Caco-2 (cell line): ENCODE data around the gene ARHGEF2. TPM values are rescaled to one million over a fixed set of nuclear protein-coding genes. Genes with fewer than 3 reads are reported as not detected.
A peak's percentile ranks its signal among the peaks of the same experiment; 100 is the strongest.

Experiments used
- BruUV-seq: library from RNA; stranded (reverse); fragments of 400-500 nt; replicated peaks from 2 replicates; lab custom pipeline; 2021; lab: Mats Ljungman, UMichigan
- CTCF ChIA-PET: fragments of 300-600 bp; sonication (Branson Sonifier 250); formaldehyde crosslinking; loops from one replicate; lab custom pipeline; 2022; ENCODE audit warnings: antibody characterized with exemption; lab: Charles Lee
- POLR2A ChIA-PET: fragments of 300-600 bp; sonication (Branson Sonifier 250); formaldehyde crosslinking; loops from one replicate; lab custom pipeline; 2022; ENCODE audit warnings: antibody characterized with exemption; lab: Charles Lee
- DNase-seq, 2 experiments: peaks; one replicate each; pipeline versions ENCODE4 v3.0.0 to v3.0.0-alpha.2; 2020 to 2022
- H3K27me3 ChIP-seq: replicated peaks from 2 replicates; pipeline ENCODE4 v1.6.0; 2011; ENCODE audit warnings: low read length; ENCODE audit not compliant: control insufficient read depth, insufficient read depth
- H3K36me3 ChIP-seq: 2 replicates; pipeline ENCODE4 v1.5.1; 2011; ENCODE audit warnings: low read length; ENCODE audit not compliant: control insufficient read depth, insufficient read depth
- H3K4me1 ChIP-seq: fragments of 250-450 bp; sonication (Bioruptor Pico); 2 replicates; pipeline ENCODE4 v1.5.1; 2020; ENCODE audit warnings: mild to moderate bottlenecking
- H3K4me3 ChIP-seq: 2 replicates; pipeline ENCODE4 v1.5.1; 2011; ENCODE audit warnings: low read depth, mild to moderate bottlenecking, control low read depth, low read length
- H3K9me3 ChIP-seq: fragments of 250-450 bp; sonication (Bioruptor Pico); 2 replicates; pipeline ENCODE4 v1.5.1; 2020; ENCODE audit warnings: mild to moderate bottlenecking, moderate library complexity
- H3K27ac Mint-ChIP-seq: one replicate; pipeline ENCODE4 v1.8.0; 2022; ENCODE audit warnings: mixed read lengths; ENCODE audit not compliant: unreplicated experiment
- H3K27me3 Mint-ChIP-seq: one replicate; pipeline ENCODE4 v1.8.0; 2022; ENCODE audit warnings: mixed read lengths; ENCODE audit not compliant: insufficient read depth, unreplicated experiment
- H3K36me3 Mint-ChIP-seq: one replicate; pipeline ENCODE4 v1.8.0; 2022; ENCODE audit warnings: mild to moderate bottlenecking, mixed read lengths; ENCODE audit not compliant: insufficient read depth, unreplicated experiment
- H3K4me1 Mint-ChIP-seq: one replicate; pipeline ENCODE4 v1.8.0; 2022; ENCODE audit warnings: low read depth, mixed read lengths; ENCODE audit not compliant: unreplicated experiment
- H3K4me3 Mint-ChIP-seq: one replicate; pipeline ENCODE4 v1.8.0; 2022; ENCODE audit warnings: mild to moderate bottlenecking, moderate library complexity, mixed read lengths; ENCODE audit not compliant: unreplicated experiment
- H3K9me3 Mint-ChIP-seq: one replicate; pipeline ENCODE4 v1.8.0; 2022; ENCODE audit warnings: mixed read lengths; ENCODE audit not compliant: unreplicated experiment
- intact Hi-C: fragments of 100-400 bp; cut with micrococcal nuclease; formaldehyde crosslinking; loops from one replicate; pipeline ENCODE4 v1.10.0; 2022; ENCODE audit not compliant: unreplicated experiment
- total RNA-seq: library from RNA; stranded (reverse); gene quantifications from 2 replicates; pipeline ENCODE4 v1.2.3, GENCODE V29; 2022
- TF ChIP-seq, protein P1 (sequence below), 2 experiments: fragments of 200-600 bp in 1 of 2; IDR thresholded peaks; 1 replicate in 1 of 2; 2 replicates in 1 of 2; pipeline versions ENCODE4 v1.5.1 to v1.8.0; 2011 to 2022; ENCODE audit warnings: antibody characterized with exemption in 1 of 2, control low read depth in 1 of 2, inconsistent platforms in 1 of 2, low read depth in 1 of 2, low read length in 1 of 2, mild to moderate bottlenecking in 1 of 2, moderate library complexity in 1 of 2; ENCODE audit not compliant: insufficient read depth in 1 of 2, severe bottlenecking in 1 of 2, unreplicated experiment in 1 of 2

Gene ARHGEF2
- total RNA-seq, 1 experiment from 2014 or later, result 60.3 TPM

DNA sequence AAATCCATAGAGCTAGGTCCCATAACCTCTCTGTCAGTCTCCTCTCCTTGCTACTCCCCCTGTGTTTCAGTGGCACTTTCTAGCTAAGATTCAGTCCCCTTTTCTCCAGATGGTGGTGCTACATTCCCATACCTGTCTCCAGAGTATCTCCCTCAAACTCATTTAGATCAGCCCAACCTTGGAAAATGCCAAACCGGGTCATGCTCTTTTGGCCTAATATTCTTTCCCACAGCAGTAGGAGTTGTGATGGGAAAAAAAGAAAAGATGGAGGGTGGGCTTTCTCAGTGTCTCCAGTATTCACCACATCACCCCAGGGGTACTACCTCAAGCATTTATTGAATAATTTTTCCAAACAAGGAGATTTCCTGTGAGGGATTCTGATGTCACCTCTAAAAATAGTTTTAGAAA, 40.1 kb downstream of the ARHGEF2 start:
- peak in 1 of 2 experiments; percentile 72 for DNase-seq
- Mint-ChIP-seq H3K36me3 (peaks cover 22% of the 10 kb centered on the region), H3K4me1 (peaks cover 8% of the 10 kb centered on the region), H3K9me3 (no peaks in the 10 kb centered on the region), H3K27me3 (no peaks in the 10 kb centered on the region), H3K4me3 (no peak overlapping the region), H3K27ac (no peak overlapping the region)
- Histone ChIP-seq H3K4me3 (no peak overlapping the region), H3K4me1 (peaks cover 11% of the 10 kb centered on the region; the same call in 1 of the 2 replicates), H3K9me3 (no peaks in the 10 kb centered on the region), H3K36me3 (0 out of 2 replicates have a peak, but pooled peaks cover 1% of the 10 kb centered on the region), H3K27me3 (no peaks in the 10 kb centered on the region)
- POLR2A ChIA-PET, result interaction anchor here (0.5 to 0.6 kb wide), 2 partner anchors 10 to 111 kb away, joined by 3 to 4 read pairs; no protein-coding TSS in a partner anchor
- TF ChIP-seq, protein P1, sequence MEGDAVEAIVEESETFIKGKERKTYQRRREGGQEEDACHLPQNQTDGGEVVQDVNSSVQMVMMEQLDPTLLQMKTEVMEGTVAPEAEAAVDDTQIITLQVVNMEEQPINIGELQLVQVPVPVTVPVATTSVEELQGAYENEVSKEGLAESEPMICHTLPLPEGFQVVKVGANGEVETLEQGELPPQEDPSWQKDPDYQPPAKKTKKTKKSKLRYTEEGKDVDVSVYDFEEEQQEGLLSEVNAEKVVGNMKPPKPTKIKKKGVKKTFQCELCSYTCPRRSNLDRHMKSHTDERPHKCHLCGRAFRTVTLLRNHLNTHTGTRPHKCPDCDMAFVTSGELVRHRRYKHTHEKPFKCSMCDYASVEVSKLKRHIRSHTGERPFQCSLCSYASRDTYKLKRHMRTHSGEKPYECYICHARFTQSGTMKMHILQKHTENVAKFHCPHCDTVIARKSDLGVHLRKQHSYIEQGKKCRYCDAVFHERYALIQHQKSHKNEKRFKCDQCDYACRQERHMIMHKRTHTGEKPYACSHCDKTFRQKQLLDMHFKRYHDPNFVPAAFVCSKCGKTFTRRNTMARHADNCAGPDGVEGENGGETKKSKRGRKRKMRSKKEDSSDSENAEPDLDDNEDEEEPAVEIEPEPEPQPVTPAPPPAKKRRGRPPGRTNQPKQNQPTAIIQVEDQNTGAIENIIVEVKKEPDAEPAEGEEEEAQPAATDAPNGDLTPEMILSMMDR (IDR thresholded peaks at IDR 0.05; ENCODE audit: insufficient read depth in 1 of 2, low read depth in 1 of 2, low read length in 1 of 2, severe bottlenecking in 1 of 2, unreplicated experiment in 1 of 2), result peak; percentile 40 to 79
- no TSS peak for BruUV-seq
- CTCF ChIA-PET, result interaction anchor here (0.5 to 1.6 kb wide), 17 partner anchors 13 to 616 kb away, joined by 3 to 29 read pairs (median 4); partner anchors contain the start of genes ARHGEF2 and RAB25
- intact Hi-C loops, result loop anchor here (1.0 to 2.0 kb wide), 4 partner anchors 41 to 192 kb away; partner anchors contain the start of genes ARHGEF2 and UBQLN4

DNA sequence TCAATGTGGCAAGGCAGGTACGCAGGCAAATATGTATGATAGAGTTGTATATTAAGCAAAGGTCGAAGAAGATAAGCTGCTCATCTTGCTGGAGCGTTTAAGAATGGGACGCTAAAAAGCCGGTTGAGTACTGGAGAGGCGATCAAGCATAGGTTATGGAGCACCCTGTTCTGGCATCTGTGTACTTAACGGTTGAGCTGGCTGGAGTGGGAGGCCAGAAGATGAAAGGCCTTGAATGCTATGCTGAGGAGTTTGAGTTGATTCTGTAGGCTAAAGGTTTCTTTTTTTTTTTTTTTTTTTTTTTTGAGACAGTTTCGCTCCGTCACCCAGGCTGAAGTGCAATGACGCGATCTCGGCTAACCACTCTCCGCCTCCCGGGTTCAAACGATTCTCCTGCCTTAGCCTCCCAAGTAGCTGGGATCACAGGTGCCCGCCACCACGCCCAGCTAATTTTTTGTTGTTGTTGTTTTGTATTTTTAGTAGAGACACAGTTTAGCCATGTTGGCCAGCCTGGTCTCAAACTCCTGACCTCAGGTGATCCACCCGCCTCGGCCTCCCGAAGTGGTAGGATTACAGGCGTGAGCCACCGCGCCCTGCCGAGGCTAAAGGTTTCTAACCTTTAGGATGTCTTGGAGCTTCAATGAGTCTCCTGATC, 43.3 kb downstream of the ARHGEF2 start:
- H3K36me3 Mint-ChIP-seq, result peaks cover 2% of the 10 kb centered on the region
- peaks cover 10% of the 10 kb centered on the region for H3K4me1 Mint-ChIP-seq
- POLR2A ChIA-PET, result interaction anchor here (0.6 to 1.2 kb wide), 7 partner anchors 9 to 798 kb away, joined by 3 to 12 read pairs (median 6); partner anchors contain the start of gene ARHGEF2
- no peaks in the 10 kb centered on the region for H3K9me3 ChIP-seq
- TSS peak; percentile 96 for BruUV-seq
- no peaks in the 10 kb centered on the region for H3K27me3 ChIP-seq
- H3K27ac Mint-ChIP-seq, result no peak overlapping the region
- DNase-seq, result no peak
- intact Hi-C loops, result loop anchor here (1.0 to 2.0 kb wide), 2 partner anchors 54 to 120 kb away; partner anchors contain the start of gene LAMTOR2
- no peak overlapping the region for H3K4me3 Mint-ChIP-seq
- no peaks in the 10 kb centered on the region for H3K9me3 Mint-ChIP-seq
- H3K36me3 ChIP-seq, result 0 out of 2 replicates have a peak, but pooled peaks cover 1% of the 10 kb centered on the region
- CTCF ChIA-PET, result interaction anchor here (0.6 to 1.0 kb wide), 4 partner anchors 26 to 1885 kb away, joined by 3 to 5 read pairs (median 4); partner anchors contain the start of gene FCRL1
- H3K4me3 ChIP-seq, result peak overlapping the region; percentile 60
- H3K4me1 ChIP-seq, result peaks cover 20% of the 10 kb centered on the region
- TF ChIP-seq, protein P1 (IDR thresholded peaks at IDR 0.05; ENCODE audit: insufficient read depth in 1 of 2, low read depth in 1 of 2, low read length in 1 of 2, severe bottlenecking in 1 of 2, unreplicated experiment in 1 of 2), result no peak
- H3K27me3 Mint-ChIP-seq, result no peaks in the 10 kb centered on the region
